ENCODE measurements around the gene PIGS. TPM values are rescaled to one million over a fixed set of nuclear protein-coding genes. Genes with fewer than 3 reads are reported as not detected.

Gene PIGS
- polyA plus RNA-seq, 1 of the 3 experiments (the other 2 are of a cell fraction) = 78.5 TPM

- TF ChIP-seq, protein P1, sequence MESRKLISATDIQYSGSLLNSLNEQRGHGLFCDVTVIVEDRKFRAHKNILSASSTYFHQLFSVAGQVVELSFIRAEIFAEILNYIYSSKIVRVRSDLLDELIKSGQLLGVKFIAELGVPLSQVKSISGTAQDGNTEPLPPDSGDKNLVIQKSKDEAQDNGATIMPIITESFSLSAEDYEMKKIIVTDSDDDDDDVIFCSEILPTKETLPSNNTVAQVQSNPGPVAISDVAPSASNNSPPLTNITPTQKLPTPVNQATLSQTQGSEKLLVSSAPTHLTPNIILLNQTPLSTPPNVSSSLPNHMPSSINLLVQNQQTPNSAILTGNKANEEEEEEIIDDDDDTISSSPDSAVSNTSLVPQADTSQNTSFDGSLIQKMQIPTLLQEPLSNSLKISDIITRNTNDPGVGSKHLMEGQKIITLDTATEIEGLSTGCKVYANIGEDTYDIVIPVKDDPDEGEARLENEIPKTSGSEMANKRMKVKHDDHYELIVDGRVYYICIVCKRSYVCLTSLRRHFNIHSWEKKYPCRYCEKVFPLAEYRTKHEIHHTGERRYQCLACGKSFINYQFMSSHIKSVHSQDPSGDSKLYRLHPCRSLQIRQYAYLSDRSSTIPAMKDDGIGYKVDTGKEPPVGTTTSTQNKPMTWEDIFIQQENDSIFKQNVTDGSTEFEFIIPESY (IDR thresholded peaks at IDR 0.05; ENCODE audit: borderline replicate concordance, low read depth) = no peak
- TF ChIP-seq EP300 (IDR thresholded peaks at IDR 0.05; ENCODE audit: borderline replicate concordance in 1 of 2, low read depth in 1 of 2, low read length in 1 of 2) (no peak), TCF12 (IDR thresholded peaks at IDR 0.05) (no peak), RAD21 (IDR thresholded peaks at IDR 0.05; ENCODE audit: low read length) (no peak), FOSL2 (IDR thresholded peaks at IDR 0.05; ENCODE audit: borderline replicate concordance, low read depth) (no peak), MXI1 (IDR thresholded peaks at IDR 0.05; ENCODE audit: low read depth, low read length) (peak; percentile 90), SIN3A (IDR thresholded peaks at IDR 0.05; ENCODE audit: borderline replicate concordance, low read depth, low read length) (peak; percentile 73; the same call in 1 of the 2 replicates), YY1 (IDR thresholded peaks at IDR 0.05; ENCODE audit: low read depth) (peak; percentile 86), CHD2 (IDR thresholded peaks at IDR 0.05; ENCODE audit: low read length, partially characterized antibody) (no peak), USF1 (IDR thresholded peaks at IDR 0.05; ENCODE audit: borderline replicate concordance, low read depth) (no peak), JUND (IDR thresholded peaks at IDR 0.05) (no peak), RFX5 (IDR thresholded peaks at IDR 0.05; ENCODE audit: low read length) (no peak), TAF1 (IDR thresholded peaks at IDR 0.05; ENCODE audit: borderline replicate concordance, low read depth, low read length) (peak; percentile 82), IRF3 (IDR thresholded peaks at IDR 0.05; ENCODE audit: low read depth, low read length) (no peak)
- TF ChIP-seq, protein P2, sequence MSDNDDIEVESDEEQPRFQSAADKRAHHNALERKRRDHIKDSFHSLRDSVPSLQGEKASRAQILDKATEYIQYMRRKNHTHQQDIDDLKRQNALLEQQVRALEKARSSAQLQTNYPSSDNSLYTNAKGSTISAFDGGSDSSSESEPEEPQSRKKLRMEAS (IDR thresholded peaks at IDR 0.05; ENCODE audit: low read depth) = peak; percentile 71; the same call in 1 of the 2 replicates
Observed at GRCh38 chr17:28598799-28599310, 27.5 kb upstream of the PIGS start, which contains the start of gene SPAG5 (continued).

- H3F3A ChIP-seq (replicated peaks; ENCODE audit: insufficient read depth) = peaks cover 25% of the 10 kb centered on the region
- peak overlapping the region; percentile 93 for H3K4me2 ChIP-seq
- H3K27ac ChIP-seq (ENCODE audit: low read depth in 2 of 2, low read length in 1 of 2) = peak overlapping the region; percentile 3 to 94; a peak in 2 of 4 replicates
Observed at GRCh38 chr17:28598389-28598788, 27.1 kb upstream of the PIGS start.

More at GRCh38 chr17:28598389-28598788, 27.1 kb upstream of the PIGS start:
- TF ChIP-seq YY1 (IDR thresholded peaks at IDR 0.05; ENCODE audit: low read depth) = no peak
- no peak for TF ChIP-seq SMC3 (IDR thresholded peaks at IDR 0.05; ENCODE audit: low read depth, low read length)
- no peak for TF ChIP-seq TEAD4 (IDR thresholded peaks at IDR 0.05; ENCODE audit: borderline replicate concordance, insufficient read depth)
- TF ChIP-seq, protein P2 (IDR thresholded peaks at IDR 0.05; ENCODE audit: low read depth) = no peak
- no peak for TF ChIP-seq USF1 (IDR thresholded peaks at IDR 0.05; ENCODE audit: borderline replicate concordance, low read depth)
- no peak for TF ChIP-seq CHD2 (IDR thresholded peaks at IDR 0.05; ENCODE audit: low read length, partially characterized antibody)
- TF ChIP-seq, protein P3, sequence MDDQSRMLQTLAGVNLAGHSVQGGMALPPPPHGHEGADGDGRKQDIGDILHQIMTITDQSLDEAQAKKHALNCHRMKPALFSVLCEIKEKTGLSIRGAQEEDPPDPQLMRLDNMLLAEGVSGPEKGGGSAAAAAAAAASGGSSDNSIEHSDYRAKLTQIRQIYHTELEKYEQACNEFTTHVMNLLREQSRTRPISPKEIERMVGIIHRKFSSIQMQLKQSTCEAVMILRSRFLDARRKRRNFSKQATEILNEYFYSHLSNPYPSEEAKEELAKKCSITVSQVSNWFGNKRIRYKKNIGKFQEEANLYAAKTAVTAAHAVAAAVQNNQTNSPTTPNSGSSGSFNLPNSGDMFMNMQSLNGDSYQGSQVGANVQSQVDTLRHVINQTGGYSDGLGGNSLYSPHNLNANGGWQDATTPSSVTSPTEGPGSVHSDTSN (IDR thresholded peaks at IDR 0.05) = no peak
- no peak for TF ChIP-seq RCOR1 (IDR thresholded peaks at IDR 0.05; ENCODE audit: low read length)
- no peak for TF ChIP-seq FOXJ3 (CRISPR knock-in tag; IDR thresholded peaks at IDR 0.05)
- TF ChIP-seq, protein P4, sequence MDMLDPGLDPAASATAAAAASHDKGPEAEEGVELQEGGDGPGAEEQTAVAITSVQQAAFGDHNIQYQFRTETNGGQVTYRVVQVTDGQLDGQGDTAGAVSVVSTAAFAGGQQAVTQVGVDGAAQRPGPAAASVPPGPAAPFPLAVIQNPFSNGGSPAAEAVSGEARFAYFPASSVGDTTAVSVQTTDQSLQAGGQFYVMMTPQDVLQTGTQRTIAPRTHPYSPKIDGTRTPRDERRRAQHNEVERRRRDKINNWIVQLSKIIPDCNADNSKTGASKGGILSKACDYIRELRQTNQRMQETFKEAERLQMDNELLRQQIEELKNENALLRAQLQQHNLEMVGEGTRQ (IDR thresholded peaks at IDR 0.05; ENCODE audit: borderline replicate concordance, low read depth, low read length) = no peak
- no peak for TF ChIP-seq RXRA (IDR thresholded peaks at IDR 0.05; ENCODE audit: borderline replicate concordance, low read depth)
- TF ChIP-seq TAF1 (IDR thresholded peaks at IDR 0.05; ENCODE audit: borderline replicate concordance, low read depth, low read length) = no peak
- H3K9ac ChIP-seq = peak overlapping the region; percentile 87
- peaks cover 6 to 9% of the 10 kb centered on the region in 2 experiments; a peak in 1 of 4 replicates for H3K4me1 ChIP-seq (ENCODE audit: control insufficient read depth in 1 of 2, insufficient read depth in 2 of 2, low read depth in 1 of 2, low read length in 1 of 2)
- peaks cover 49% of the 10 kb centered on the region for H3K79me2 ChIP-seq (ENCODE audit: insufficient read depth)
- CTCF ChIA-PET = interaction anchor here (0.9 to 2.3 kb wide), 5 partner anchors 11 to 52 kb away, joined by 3 to 7 read pairs (median 4); no protein-coding TSS in a partner anchor
- H4K20me1 ChIP-seq (ENCODE audit: insufficient read depth) = no peaks in the 10 kb centered on the region
- H2AFZ ChIP-seq (ENCODE audit: low read depth) = peak overlapping the region; percentile 93
- POLR2A ChIA-PET = interaction anchor here (1.3 kb wide), 1 partner anchor 51 kb away, joined by 3 read pairs; no protein-coding TSS in a partner anchor
- H3K27me3 ChIP-seq (ENCODE audit: insufficient read depth) = no peaks in the 10 kb centered on the region
- H3K9me2 ChIP-seq = no peaks in the 10 kb centered on the region
- peaks cover 0 to 5% of the 10 kb centered on the region in 2 experiments for H3K36me3 ChIP-seq (replicated peaks in 1 of 2; ENCODE audit: control insufficient read depth in 1 of 2, insufficient read depth in 2 of 2, low read length in 1 of 2)
- peak overlapping the region; percentile 65 to 83 for H3K4me3 ChIP-seq (ENCODE audit: low read depth in 2 of 2, low read length in 1 of 2)
- WGBS (ENCODE audit: low lambda C conversion rate) = 5% methylated on average over 16 of the region's 17 CpGs
- DNase-seq = no peak
- no peaks in the 10 kb centered on the region for H3K9me3 ChIP-seq

All from SK-N-SH (cell line).